OCI-LY3 (cell line): ENCODE results near the gene CTNNBL1.

Experiments
- EZH2phosphoT487 ChIP-seq: fragments of 200-600 bp; shearing (Covaris generic); IDR thresholded peaks from 2 replicates; pipeline ENCODE4 v1.6.1; 2018; ENCODE audit warnings: antibody characterized with exemption, mixed run types, low read depth
- TF ChIP-seq, protein P1 (sequence below): fragments of 200-600, 300-600 bp; sonication (generic); IDR thresholded peaks from 2 replicates; pipeline ENCODE4 v1.5.1; 2014; ENCODE audit warnings: antibody characterized with exemption, low read length, low read depth

DNA sequence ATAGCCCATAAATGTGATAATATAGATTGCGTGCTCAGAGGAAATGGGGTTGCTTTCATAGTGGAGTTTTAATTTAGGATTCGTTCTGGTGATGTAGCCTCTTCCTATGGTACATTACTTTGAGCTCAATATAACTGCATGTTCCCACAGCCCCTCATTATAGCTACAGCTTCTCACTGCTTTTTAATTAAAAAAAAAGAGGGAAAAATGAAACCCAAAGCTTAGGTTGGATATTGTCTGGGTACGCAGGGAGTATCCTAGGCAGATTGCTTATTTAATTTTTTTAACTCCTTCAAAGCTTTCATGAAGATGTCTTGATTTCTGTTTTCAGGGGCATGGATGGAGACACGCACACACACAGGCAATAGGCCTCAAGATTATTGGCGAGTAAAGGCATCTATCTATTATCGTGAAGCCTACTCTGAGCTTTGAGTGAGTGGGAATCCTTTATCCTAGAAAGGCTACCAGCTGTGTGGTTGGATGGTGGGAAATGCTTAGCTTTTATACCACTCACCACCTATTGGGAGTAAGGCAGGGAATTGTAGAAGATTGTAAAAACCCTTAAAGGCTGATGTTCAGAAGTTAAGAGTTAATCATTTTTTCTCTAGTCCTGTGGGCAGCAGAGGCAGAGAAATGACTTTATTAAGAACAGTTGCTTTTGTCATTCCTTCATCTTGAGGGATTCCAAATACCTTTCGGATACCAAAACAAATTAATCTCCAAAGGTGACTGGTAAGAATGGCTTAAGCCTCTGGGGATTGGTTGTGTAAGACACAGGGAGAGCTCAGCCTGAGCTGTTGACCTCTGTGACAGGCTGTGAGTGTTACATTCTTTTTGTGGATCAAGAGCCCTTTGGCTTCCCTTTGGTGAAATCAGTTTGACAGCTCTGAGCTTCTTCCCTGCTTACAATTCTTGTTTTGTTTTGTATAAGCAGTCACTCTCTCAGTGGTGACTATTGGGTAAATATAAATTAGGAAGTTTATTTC lies 33.4 kb downstream of the CTNNBL1 start:
- TF ChIP-seq, protein P1, sequence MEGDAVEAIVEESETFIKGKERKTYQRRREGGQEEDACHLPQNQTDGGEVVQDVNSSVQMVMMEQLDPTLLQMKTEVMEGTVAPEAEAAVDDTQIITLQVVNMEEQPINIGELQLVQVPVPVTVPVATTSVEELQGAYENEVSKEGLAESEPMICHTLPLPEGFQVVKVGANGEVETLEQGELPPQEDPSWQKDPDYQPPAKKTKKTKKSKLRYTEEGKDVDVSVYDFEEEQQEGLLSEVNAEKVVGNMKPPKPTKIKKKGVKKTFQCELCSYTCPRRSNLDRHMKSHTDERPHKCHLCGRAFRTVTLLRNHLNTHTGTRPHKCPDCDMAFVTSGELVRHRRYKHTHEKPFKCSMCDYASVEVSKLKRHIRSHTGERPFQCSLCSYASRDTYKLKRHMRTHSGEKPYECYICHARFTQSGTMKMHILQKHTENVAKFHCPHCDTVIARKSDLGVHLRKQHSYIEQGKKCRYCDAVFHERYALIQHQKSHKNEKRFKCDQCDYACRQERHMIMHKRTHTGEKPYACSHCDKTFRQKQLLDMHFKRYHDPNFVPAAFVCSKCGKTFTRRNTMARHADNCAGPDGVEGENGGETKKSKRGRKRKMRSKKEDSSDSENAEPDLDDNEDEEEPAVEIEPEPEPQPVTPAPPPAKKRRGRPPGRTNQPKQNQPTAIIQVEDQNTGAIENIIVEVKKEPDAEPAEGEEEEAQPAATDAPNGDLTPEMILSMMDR: no peak
- no peak for TF ChIP-seq EZH2phosphoT487
